Measurements from ENCODE around the gene HNRNPC.
"Not testable (repeated sequence)": the region's sequence is repeated elsewhere in the genome, so short reads cannot be mapped to it uniquely, and the experiment has no call there.

HNRNPC gene

DNA sequence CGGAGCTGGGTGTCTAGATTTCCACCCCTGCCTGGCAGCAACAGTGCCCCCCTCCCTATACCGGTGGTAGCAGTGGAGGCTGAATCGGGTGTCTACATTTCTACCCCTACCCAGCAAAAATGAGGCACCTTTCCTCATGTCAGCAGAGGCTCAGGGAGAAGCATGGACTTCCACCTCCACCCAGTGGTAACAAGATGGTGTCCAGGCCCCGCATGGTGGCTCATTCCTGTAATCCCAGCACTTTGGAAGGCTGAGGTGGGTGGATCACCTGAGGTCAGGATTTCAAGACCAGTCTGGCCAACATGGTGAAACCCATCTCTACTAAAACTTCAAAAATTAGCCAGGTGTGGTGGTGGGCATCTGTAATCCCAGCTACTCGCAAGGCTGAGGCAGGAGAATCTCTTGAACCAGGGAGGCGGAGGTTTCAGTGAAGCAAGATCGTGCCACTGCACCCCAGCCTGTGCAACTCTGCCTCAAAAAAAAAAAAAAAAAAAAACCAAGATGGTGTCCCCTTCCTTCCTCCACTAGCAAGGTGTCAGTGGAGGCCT is 77.9 kb downstream of the HNRNPC start:
- no peak for DNase-seq

DNA sequence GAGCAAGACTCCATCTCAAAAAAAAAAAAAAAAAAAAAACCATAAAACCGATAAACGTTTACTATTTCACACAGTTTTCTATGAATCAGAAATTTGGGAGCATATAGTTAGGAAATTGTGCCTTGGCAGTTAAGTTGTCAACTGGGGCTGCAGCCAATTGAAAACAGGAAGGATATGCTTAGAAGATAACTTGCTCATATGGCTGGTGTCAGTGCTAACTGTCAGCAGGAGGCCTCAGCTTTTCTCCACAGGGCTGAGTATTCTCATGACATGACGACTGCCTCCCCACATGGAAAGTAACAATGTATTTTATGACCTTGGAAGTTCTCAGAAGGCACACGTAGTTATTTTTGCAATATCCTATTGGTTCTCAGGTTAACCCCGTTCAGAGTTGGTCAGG is 83.8 kb downstream of the HNRNPC start:
- DNase-seq, result peak; percentile 19

DNA sequence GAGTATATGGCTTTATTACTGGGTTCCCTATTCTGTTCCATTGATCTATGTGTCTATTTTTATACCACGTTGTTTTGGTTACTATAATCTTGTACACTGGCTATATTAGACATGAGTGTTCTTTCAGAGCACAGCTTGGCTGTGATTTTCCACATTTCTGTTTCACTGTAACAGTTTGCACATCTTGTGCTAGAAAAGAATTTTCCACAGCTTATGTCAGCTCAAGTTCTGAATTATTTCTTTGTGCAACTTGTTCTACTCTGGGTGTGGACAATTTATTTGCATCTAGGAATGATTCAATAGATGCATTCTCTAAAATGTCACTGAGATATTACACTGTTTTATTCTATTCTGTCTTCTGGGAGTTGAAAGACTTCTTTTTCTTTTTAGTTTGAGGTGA is 85.0 kb downstream of the HNRNPC start:
- DNase-seq, result no peak

DNA sequence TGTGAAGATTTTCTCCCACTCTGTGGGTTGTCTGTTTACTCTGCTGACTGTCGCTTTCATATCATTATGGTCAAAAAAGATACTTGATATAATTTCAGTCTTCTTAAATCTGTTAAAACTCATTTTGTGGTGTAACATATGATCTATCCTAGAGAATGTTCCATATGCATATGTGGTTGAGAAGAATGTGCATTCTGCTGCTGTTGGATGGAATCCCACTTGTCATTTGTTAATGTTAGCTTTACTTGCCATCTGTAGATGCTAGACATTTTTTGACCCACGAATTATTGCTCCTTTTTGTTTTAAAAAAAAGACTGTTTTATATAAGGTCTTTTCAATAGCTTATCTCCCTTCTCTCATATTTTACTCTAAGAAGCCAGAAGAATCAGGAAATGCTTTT is 87.1 kb downstream of the HNRNPC start:
- no peak for DNase-seq

DNA sequence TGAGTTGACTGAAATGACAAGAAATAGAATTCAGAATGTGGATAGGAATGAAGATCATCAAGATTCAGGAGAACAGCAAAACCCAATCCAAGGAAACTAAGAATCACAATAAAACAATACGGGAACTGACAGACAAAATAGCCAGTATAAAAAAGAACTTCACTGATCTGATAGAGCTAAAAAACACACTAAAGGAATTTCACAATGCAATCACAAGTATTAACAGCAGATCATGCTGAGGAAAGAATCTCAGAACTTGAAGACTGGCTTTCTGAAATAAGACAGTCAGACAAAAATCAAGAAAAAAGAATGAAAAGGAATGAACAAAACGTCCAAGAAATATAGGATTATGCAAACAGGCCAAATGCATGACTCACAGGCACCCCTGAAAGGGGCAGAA is 98.1 kb downstream of the HNRNPC start:
- DNase-seq, result no peak

DNA sequence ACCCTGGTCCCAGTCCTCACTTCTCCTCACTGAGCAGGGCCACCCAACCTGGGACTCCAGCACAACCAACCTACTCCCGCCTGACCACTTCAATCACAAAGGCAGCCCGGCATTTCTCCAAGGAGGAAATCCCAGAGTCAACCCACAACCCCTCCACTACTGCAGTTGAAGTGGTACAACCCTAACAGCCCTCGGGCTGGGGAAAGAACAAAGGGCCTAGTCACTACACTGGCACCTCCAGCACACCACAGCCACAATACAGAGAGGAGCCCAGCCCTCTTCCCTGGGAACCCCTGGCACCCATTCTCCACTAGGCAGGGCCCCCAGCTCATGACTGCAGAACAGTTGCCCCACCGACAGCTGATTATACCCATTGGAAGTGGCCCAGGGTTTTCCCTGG is 99.7 kb downstream of the HNRNPC start:
- DNase-seq, result no peak

DNA sequence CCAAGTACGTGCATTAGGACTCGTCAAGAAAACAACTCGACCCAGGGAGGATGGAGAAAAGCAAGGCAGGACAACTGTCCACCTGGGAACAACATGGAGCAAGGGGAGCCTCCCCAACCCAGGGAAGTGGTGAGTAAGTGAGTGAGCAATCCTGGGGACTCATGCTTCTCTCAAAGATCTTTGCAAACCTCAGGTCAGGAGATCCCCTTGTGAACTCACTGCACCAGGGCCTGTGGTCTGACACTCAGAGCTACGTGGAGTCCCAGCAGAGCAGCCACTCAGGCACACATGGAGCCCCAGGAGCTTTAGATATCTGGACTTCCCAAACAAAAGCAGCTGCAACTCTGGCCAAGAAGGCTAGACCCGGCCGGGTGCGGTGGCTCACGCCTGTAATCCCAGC is 101.2 kb downstream of the HNRNPC start:
- DNase-seq, result no peak

DNA sequence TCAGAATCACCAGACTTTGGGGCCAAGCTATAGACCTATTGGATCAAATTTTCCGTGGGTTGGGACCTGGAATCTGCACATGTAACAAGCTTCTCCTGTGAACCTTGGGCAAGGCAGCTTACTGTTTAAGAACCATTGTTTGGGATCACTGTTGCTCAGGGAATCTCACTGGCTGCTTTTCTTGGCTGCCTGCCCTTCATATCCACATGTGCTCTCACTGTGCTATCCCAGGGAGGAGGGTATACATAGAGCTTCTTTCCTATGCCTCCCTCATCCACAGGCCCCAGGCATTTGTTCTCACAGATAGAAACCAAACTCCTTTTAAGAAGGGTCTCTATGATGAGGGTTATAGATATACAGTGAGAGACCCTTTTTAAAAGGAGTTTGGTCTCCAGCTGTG is 103.6 kb downstream of the HNRNPC start:
- not testable (repeated sequence) for DNase-seq

DNA sequence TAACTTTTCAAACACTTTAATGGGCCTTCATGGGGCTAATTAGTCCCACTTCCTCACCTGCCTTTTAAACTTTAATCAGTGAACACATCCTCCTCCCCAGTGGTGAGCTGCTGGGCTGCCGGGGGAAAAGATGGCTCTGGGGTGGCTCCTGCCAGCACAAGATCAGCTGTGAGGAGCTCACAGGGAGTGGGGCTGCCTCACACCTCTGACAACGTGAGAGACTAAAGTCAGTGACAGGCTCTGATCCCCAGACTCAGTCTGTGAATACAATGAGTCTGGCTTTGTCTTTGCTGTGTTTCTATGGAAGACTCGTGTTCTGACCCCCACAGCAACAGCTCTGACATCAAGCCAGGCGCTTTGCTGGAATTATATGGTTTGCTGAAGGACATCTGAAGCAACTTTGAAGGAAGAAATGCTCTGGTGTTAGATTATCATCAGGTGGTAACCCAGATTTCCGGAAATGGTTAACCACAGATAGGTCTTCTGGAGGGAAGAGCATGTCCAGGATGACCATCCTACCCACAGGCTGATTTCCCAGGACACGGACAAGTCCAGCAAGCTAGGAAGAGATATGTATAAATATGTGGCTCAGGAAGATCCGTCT is 104.1 kb downstream of the HNRNPC start:
- DNase-seq, result peak; percentile 11

DNA sequence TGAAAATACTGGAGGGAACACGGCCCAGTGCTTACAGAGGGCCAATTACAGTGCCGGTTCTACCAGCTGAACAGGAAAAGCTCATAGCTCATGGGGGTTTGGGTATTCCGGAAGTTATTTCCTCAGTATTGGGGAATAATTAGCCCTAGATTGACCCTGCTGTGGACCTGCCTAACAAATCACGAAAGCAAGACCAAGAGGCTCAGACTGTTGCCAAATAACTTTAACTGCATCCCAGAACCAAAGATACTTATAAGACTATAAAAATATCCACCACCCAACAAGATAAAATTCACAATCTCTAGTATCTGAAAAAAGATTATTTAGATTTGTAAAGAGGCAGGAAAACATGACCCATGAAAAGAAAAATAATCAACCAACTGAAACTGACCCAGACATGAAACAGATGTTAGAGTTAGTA is 105.4 kb downstream of the HNRNPC start:
- DNase-seq, result no peak

DNA sequence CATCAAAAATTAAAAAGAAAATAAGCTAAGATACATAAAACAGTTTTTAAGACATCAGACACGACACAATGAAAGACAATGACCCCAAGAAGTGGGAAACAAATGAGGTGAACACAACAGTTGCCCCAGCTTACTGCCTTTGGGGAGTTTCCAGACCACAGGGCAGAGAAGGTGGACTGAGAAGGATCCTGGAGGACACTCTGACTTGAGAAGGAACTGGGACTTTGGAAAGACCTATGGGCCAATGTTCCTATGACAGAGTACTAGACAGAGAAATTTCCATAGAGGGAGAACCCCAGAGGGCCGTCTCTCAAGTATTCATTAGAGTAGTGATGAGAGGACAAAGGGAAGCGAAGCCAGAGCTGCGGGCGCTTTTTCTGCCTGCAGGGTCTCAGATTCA is 107.2 kb downstream of the HNRNPC start:
- DNase-seq, result no peak

DNA sequence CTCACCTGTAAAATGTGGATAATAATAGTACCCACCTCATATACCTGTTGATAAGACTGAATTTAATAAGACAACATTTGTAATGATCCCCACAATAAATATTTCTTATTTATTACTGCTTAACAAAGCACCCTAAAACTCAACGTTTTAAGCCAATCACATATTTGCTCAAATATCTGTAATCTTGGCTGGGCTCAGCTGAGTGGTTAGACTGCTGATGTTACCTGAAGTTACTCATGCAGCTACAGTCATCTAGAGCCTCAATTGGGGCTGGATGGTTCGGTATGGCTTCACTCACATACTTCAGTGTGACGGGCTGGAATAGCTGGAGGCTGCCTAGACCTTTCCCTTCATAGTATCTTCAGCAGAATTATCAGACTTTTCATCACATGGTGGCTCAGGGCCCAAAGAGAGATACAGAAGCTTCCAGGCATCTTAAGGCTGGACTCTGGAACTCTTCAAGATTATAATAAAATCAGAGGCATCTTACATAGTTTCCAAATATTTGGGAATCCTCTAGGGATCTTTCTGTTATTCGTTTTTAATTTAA is 109.1 kb downstream of the HNRNPC start:
- DNase-seq, result no peak

Data from OCI-M1 (cell line).